ENCODE data around the gene PHF10. TPM values are rescaled to one million over a fixed set of nuclear protein-coding genes. Genes with fewer than 3 reads are reported as not detected.
"Not testable (repeated sequence)": the region's sequence is repeated elsewhere in the genome, so short reads cannot be mapped to it uniquely, and the experiment has no call there.

The PHF10 gene
- total RNA-seq, 1 experiment from 2014 or later = 19.9 TPM

DNA sequence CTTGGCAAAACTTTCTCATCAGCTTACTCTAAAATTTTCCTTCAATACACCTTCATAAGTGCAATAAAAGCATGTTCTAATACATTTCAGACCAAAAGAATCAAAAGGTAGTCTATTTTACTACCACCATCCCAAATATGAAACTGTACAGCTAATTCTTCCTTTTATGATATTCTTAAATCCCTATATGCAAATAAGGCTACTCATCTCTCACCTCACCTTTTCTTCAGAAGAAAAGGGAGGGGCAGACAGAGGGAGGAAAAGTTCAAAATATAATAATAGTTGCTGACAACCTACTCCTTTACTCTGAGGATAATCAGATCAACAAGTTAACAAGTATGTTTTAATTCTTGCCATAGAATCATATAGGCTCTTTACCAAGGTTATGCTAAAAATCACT lies 15.0 kb downstream of the PHF10 start:
- no peak overlapping the region for H3K4me3 ChIP-seq (ENCODE audit: insufficient read depth, low read depth, low read length)
- no peak for DNase-seq
- no peaks in the 10 kb centered on the region for H3K27me3 ChIP-seq (ENCODE audit: control insufficient read depth, insufficient read depth, low read length)
- peaks cover 10% of the 10 kb centered on the region for H3K36me3 ChIP-seq (replicated peaks; ENCODE audit: control insufficient read depth, insufficient read depth, low read length)

DNA sequence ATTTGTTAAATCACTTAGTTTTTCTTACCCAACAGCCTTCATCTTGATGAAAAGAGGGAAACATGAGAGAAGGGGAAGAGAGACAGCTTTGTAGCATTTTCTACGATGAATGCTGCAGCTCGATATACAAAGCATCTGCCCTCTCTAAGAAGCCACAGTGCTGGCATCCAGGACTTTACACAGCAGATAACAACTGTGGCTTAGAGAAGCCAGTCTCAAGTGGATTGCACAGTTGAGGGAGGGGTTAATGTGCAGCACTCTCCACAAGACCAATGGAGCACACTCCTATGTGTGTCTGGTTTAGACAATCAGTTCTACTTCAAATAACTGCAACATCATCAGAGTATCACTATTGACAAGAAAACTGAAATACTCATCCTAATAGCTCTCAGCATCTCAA lies 16.5 kb downstream of the PHF10 start:
- Histone ChIP-seq H3K4me3 (ENCODE audit: insufficient read depth, low read depth, low read length) (no peak overlapping the region), H3K27me3 (ENCODE audit: control insufficient read depth, insufficient read depth, low read length) (no peaks in the 10 kb centered on the region), H3K36me3 (replicated peaks; ENCODE audit: control insufficient read depth, insufficient read depth, low read length) (peaks cover 6% of the 10 kb centered on the region)
- DNase-seq = no peak

DNA sequence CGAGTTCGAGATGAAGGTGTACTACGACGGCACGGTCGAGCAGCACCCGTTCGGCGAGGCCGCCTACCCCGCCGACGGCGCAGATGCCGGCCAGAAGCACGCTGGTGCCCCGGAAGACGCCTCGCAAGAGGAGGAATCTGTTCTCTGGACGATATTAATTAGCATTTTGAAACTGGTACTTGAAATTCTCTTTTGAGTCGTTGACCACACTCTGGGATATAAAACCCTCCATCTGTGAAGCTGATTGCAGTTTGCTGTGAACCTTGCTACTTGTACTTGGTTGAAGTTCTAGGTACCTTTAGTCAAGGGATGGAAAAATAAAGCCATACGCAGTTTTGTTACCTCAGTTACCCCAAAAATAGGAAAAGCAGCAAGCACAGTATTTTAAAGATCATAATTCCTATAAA lies 21.5 kb downstream of the PHF10 start:
- no peaks in the 10 kb centered on the region for H3K27me3 ChIP-seq (ENCODE audit: control insufficient read depth, insufficient read depth, low read length)
- peak overlapping the region; percentile 97 for H3K4me3 ChIP-seq (ENCODE audit: insufficient read depth, low read depth, low read length)
- H3K36me3 ChIP-seq (replicated peaks; ENCODE audit: control insufficient read depth, insufficient read depth, low read length) = peaks cover 3% of the 10 kb centered on the region
- DNase-seq = no peak

DNA sequence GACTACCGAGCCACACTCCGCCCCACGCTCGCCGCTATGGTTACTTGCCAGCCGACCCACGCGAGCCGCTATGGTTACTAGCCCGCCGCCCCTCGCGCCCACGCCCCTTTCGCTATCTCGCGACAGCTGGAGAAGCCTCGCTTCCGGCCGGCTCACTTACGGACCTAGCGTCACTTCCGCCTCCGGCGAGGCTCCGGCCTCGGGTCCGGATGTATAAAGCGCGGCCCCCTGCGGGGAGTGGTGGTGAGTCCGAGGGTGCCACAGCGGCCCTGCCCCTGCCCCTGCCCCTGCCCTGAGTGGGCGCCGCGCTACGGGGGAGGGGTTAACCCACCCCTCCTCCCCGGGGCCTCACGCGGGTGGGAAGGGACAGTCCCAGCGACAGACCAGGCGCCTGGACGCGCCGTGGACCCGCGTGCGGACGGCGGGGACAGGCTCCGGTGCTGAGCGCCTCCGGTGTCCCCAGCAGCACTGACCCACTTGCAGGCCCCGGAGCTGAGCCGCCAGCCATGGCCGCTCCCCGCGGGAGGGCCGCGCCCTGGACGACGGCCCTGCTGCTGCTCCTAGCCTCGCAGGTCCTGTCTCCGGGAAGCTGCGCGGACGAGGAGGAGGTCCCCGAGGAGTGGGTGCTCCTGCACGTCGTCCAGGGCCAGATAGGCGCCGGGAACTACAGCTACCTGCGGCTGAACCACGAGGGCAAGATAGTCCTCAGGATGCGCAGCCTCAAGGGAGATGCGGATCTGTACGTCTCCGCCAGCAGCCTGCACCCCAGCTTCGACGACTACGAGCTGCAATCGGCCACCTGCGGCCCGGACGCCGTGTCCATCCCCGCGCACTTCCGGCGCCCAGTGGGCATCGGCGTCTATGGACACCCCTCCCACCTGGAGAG lies 22.1 kb downstream of the PHF10 start, which contains the start of the genes C6orf120 and WDR27:
TSS of gene C6orf120 (plus strand) at position 173 of the 886 bp plus-strand sequence. CDS start at position 507, 334 bp downstream.
TSS of gene WDR27 (minus strand) at position 76 of the 886 bp plus-strand sequence. CDS start 13,024 bp downstream, outside the sequence.
- Histone ChIP-seq H3K36me3 (replicated peaks; ENCODE audit: control insufficient read depth, insufficient read depth, low read length) (peaks cover 3% of the 10 kb centered on the region), H3K4me3 (ENCODE audit: insufficient read depth, low read depth, low read length) (peak within 1 kb of the TSS; percentile 97), H3K27me3 (ENCODE audit: control insufficient read depth, insufficient read depth, low read length) (no peaks in the 10 kb centered on the region)
- DNase-seq = peak; percentile 96

DNA sequence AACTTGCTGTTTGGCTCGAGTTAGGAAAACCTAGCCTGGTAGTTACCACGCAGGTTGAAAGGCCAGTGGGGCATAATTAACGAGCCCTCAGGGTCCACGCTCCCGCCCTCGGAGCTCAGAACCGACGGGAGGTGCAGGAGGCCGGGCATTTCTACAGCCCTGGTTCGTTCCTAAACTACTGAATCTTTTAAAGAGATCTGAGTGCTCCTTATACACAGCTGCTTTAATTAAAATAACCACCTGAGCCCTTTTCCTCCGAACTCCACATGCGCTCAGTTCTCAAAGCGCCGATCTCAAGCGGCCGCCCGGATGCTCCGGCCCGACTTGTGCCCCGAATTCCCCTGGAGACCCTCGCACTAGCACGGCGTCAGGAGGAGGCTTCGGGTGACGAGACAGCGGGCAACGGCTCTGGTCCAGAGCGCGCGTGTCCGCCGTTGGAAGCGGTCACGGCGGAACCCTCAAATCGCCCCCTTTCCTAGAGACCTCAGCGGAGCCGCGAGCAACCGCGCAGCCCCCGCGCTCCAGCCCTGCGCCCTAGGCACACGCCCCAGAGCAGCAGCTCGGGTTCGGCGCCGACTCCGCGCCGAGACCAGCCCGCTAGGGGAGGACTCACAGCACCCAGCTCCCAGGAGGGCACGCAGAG lies 22.9 kb downstream of the PHF10 start:
- Histone ChIP-seq H3K36me3 (replicated peaks; ENCODE audit: control insufficient read depth, insufficient read depth, low read length) (peaks cover 3% of the 10 kb centered on the region), H3K4me3 (ENCODE audit: insufficient read depth, low read depth, low read length) (peak overlapping the region; percentile 97), H3K27me3 (ENCODE audit: control insufficient read depth, insufficient read depth, low read length) (no peaks in the 10 kb centered on the region)
- DNase-seq = no peak

DNA sequence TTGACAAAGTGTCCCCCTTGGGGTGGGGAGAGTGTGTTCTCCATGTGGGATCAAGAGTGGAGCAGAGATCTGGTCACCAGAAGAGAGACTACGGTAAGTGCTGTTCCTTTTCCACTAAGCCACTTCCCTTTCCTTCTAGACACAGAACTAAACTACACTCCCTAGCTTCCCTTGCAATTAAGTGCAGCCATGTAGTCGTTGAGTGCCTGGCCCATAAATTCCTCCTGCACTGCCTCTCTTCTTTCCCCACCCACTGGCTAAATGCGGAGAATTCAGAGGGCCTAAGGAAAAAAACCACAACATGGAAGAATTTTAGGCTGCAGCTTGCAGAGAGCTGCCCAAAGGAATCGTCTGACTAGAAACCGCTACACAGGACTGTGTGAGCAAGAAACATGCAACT lies 24.0 kb downstream of the PHF10 start:
- Histone ChIP-seq H3K4me3 (ENCODE audit: insufficient read depth, low read depth, low read length) (no peak overlapping the region; the same call in 1 of the 2 replicates), H3K27me3 (ENCODE audit: control insufficient read depth, insufficient read depth, low read length) (no peaks in the 10 kb centered on the region), H3K36me3 (replicated peaks; ENCODE audit: control insufficient read depth, insufficient read depth, low read length) (peaks cover 4% of the 10 kb centered on the region)
- DNase-seq = peak; percentile 27

DNA sequence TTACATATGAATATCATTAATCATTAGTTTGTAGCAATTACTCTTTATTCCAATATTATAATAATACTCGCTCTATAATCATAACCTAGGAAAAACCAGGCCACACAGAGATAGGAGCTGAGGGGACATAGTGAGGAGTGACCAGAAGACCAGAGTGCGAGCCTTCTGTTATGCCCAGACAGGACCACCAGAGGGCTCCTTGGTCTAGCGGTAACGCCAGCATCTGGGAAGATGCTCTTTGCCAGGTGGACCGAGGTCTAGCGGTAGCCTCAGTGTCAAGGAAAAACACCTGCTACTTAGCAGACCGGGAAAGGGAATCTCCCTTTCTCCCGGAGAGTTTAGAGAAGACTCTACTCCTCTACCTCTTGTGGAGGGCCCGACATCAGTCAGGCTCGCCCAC lies 27.2 kb downstream of the PHF10 start:
- not testable (repeated sequence) for H3K36me3 ChIP-seq (replicated peaks; ENCODE audit: control insufficient read depth, insufficient read depth, low read length); DNase-seq; H3K27me3 ChIP-seq (ENCODE audit: control insufficient read depth, insufficient read depth, low read length); H3K4me3 ChIP-seq (ENCODE audit: insufficient read depth, low read depth, low read length)

DNA sequence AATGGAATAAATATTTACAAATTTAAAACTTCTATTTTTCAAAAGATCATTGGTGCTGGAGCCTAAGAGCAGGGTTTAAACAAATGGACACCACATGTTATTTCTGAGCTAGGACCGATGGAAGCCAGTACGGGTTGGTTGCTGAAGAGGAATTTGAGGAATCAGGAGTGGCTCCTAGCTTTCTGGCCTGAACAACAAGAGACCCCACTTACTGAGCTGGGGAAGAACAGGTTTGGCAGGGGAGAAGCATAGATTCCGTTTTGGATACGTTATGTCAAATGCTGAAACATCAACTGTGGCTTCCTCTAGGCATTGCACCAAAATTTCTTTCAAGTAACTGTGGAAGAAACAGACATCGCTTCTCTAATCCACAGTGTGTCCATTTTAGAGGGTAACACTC lies 29.2 kb downstream of the PHF10 start:
- DNase-seq = no peak
- Histone ChIP-seq H3K27me3 (ENCODE audit: control insufficient read depth, insufficient read depth, low read length) (no peaks in the 10 kb centered on the region), H3K4me3 (ENCODE audit: insufficient read depth, low read depth, low read length) (no peak overlapping the region), H3K36me3 (replicated peaks; ENCODE audit: control insufficient read depth, insufficient read depth, low read length) (peaks cover 3% of the 10 kb centered on the region)

DNA sequence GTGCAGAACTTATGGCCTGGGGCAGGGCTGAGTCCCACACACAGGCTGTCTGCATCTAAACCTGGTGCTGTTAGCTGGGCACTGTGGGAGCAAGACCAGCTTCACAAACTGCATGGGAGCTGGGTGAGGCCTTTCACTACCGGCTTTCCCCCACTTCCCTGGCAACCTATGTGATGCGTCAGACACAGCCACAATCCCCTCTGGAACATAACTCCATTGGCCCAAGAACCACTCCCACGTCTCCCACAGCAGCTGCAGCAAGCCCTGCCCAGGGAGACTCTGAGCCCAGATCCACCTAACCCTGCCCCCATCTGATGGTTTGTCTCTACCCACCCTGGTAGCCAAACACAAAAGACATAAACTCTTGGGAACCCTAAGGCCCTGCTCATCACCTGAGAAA lies 31.8 kb downstream of the PHF10 start:
- H3K4me3 ChIP-seq (ENCODE audit: insufficient read depth, low read depth, low read length) = no peak overlapping the region
- no peaks in the 10 kb centered on the region for H3K27me3 ChIP-seq (ENCODE audit: control insufficient read depth, insufficient read depth, low read length)
- DNase-seq = no peak
- H3K36me3 ChIP-seq (replicated peaks; ENCODE audit: control insufficient read depth, insufficient read depth, low read length) = peaks cover 3% of the 10 kb centered on the region

DNA sequence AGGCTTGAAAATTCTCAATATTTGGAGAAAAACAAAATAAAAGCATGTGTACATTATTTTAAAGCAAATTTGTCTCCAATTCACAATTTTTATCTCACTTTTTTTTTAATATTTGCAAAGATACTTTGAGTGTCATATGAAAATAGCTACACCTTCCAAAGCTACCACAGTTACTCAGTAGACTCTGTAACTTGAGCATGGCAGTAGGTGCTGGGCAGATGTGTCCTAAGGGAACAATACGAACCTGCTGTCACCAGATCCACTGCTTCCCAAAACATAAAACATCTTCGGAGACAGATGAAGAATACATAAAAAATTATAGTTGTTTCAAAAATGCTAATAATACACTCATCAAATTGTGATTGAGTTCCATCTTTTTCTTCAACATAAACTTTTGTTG lies 33.0 kb downstream of the PHF10 start:
- Histone ChIP-seq H3K36me3 (replicated peaks; ENCODE audit: control insufficient read depth, insufficient read depth, low read length) (peaks cover 3% of the 10 kb centered on the region), H3K27me3 (ENCODE audit: control insufficient read depth, insufficient read depth, low read length) (no peaks in the 10 kb centered on the region), H3K4me3 (ENCODE audit: insufficient read depth, low read depth, low read length) (no peak overlapping the region)
- DNase-seq = no peak

DNA sequence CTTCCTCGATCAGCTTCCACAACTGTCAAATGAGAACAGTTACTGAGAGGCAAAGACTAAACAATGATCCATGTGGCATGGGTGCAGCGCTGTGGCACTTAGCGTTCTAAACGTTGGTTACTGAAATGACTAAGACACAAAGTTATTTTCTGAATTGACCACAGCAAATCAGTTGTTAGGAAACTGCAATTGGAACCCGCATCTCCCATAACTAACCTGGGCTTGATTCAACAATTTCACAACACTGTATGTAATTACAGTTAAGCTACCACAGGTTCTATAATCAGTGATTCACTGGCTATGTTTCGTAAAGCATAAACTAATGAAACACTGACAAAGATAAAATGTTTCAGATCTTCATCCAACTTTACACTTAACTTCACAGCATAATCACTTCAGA lies 35.0 kb downstream of the PHF10 start:
- Histone ChIP-seq H3K4me3 (ENCODE audit: insufficient read depth, low read depth, low read length) (no peak overlapping the region), H3K36me3 (replicated peaks; ENCODE audit: control insufficient read depth, insufficient read depth, low read length) (peaks cover 2% of the 10 kb centered on the region), H3K27me3 (ENCODE audit: control insufficient read depth, insufficient read depth, low read length) (no peaks in the 10 kb centered on the region)
- no peak for DNase-seq

DNA sequence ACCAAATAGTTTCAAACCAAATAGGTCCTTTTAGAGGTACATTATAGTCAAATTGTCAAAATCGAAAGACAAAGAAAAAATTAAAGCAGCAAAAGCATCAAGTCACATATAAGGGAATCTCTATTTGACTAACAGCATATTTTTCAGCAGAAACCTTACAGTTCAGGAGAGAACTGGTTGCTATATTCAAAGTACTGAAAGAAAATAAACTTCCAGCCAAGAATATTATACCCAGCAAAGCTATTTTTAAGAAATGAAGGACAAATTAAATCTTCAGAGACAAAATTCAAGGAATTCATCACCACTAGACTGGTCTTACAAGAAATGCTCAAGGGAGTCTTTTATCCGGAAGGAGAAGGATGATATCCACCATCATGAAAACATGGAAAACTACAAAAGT lies 38.4 kb downstream of the PHF10 start:
- Histone ChIP-seq H3K4me3 (ENCODE audit: insufficient read depth, low read depth, low read length) (no peak overlapping the region), H3K27me3 (ENCODE audit: control insufficient read depth, insufficient read depth, low read length) (no peaks in the 10 kb centered on the region), H3K36me3 (replicated peaks; ENCODE audit: control insufficient read depth, insufficient read depth, low read length) (peaks cover 5% of the 10 kb centered on the region)
- no peak for DNase-seq

DNA sequence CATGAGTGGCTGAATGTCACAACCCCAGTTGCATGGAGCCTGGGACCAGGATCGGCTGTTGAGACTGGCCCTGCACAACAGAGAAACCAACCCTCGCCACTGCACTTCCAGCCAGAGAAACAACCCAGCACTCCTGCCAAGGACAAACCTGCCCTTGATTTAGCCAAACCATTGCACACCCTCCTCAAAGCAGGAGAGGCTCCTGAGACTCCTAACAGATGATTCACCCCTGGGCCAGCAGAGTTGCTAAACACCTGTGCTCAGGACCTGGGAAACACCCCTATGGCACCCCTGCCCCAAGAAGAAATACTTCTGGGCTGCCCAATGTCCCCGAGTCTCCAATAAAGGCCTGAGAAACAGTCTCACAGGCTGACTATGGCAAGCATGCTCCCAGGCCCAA lies 40.2 kb downstream of the PHF10 start:
- no peak for DNase-seq
- H3K27me3 ChIP-seq (ENCODE audit: control insufficient read depth, insufficient read depth, low read length) = no peaks in the 10 kb centered on the region
- peaks cover 5% of the 10 kb centered on the region for H3K36me3 ChIP-seq (replicated peaks; ENCODE audit: control insufficient read depth, insufficient read depth, low read length)
- no peak overlapping the region for H3K4me3 ChIP-seq (ENCODE audit: insufficient read depth, low read depth, low read length)

DNA sequence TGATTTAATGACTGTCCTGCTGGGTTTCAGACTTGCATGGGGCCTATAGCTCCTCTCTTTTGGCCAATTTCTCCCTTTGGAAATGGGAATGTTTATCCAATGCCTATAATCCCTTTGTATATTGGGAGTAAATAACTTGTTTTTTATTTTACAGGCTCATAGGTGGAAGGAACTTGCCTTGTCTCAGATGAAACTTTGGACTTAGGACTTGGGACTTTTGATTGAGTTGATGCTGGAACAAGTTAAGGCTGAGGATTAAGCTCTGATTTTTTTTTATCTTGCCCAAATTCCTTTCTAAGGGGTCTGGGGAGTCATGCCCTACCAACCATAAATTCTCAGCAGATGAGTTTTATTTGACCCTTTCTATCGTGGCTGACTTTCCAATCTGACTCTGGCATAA lies 46.0 kb downstream of the PHF10 start:
- DNase-seq = no peak
- no peak overlapping the region for H3K4me3 ChIP-seq (ENCODE audit: insufficient read depth, low read depth, low read length)
- H3K27me3 ChIP-seq (ENCODE audit: control insufficient read depth, insufficient read depth, low read length) = no peaks in the 10 kb centered on the region
- peaks cover 3% of the 10 kb centered on the region for H3K36me3 ChIP-seq (replicated peaks; ENCODE audit: control insufficient read depth, insufficient read depth, low read length)

DNA sequence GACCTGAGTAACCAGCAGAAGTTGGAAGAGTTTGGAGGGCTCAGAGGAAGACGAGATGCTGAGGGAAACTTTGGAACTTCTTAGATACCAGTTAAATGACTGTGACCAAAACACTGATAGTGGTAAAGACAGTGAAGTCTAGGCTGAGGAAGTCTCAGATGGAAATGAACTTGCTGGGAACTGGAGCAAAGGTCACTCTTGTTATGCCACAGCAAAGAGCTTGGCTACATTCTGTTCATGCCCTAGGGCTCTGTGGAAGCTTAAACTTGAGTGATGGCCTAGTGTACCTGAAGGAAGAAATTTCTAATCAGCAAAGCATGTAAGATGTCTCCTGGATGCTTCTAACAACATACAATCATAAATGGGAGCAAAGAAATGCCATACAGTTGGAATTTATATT lies 47.2 kb downstream of the PHF10 start:
- Histone ChIP-seq H3K36me3 (replicated peaks; ENCODE audit: control insufficient read depth, insufficient read depth, low read length) (peaks cover 3% of the 10 kb centered on the region), H3K4me3 (ENCODE audit: insufficient read depth, low read depth, low read length) (no peak overlapping the region), H3K27me3 (ENCODE audit: control insufficient read depth, insufficient read depth, low read length) (no peaks in the 10 kb centered on the region)
- no peak for DNase-seq
